HepG2 (cell line): ENCODE measurements around the gene ABCF1. TPM values are rescaled to one million over a fixed set of nuclear protein-coding genes. Genes with fewer than 3 reads are reported as not detected.

Source experiments
- ATAC-seq: fragments of 200-7000 bp; cut with Tn5 transposase; 3 replicates; pipeline ENCODE4 v1.9.1; 2020; ENCODE audit warnings: mild to moderate bottlenecking, moderate library complexity
- BruUV-seq: library from RNA; stranded (reverse); fragments of 400-500 nt; replicated peaks from 2 replicates; lab custom pipeline; 2021; lab: Mats Ljungman, UMichigan
- CTCF ChIA-PET: fragments of 300-600 bp; formaldehyde crosslinking; extraction: SDS; loops from one replicate; lab custom pipeline; 2021; ENCODE audit warnings: low total read pairs, inconsistent platforms, low intra/inter-chr PET ratio; lab: Yijun Ruan, JAX
- POLR2A ChIA-PET: fragments of 350-600 bp; sonication (Branson Sonifier 250); formaldehyde crosslinking; loops from one replicate; lab custom pipeline; 2020; ENCODE audit warnings: antibody characterized with exemption, inconsistent platforms; lab: Yijun Ruan, JAX
- DNase-seq: peaks from one replicate; pipeline ENCODE4 v3.0.0-alpha.2; 2015; ENCODE audit warnings: low spot score
- FAIRE-seq: peaks from 3 replicates; lab custom pipeline; 2011; peaks lifted over from hg19 to GRCh38; lab: Jason Lieb, UNC
- H2AFZ ChIP-seq: one replicate; pipeline ENCODE4 v1.6.1; 2011; ENCODE audit warnings: low read length, inconsistent platforms
- H3K27ac ChIP-seq: fragments of 300-600 bp; 3 replicates; pipeline ENCODE4 v1.8.0; 2011; ENCODE audit warnings: mixed run types, mild to moderate bottlenecking, mixed read lengths, low read length, inconsistent platforms; ENCODE audit not compliant: insufficient read depth; ENCODE audit errors: extremely low read length
- H3K27me3 ChIP-seq, 2 experiments: fragments of 200-600 bp in 1 of 2; 2 replicates in 1 of 2; 3 replicates in 1 of 2; pipeline versions ENCODE4 v1.6.0 to v1.8.0; 2011; ENCODE audit warnings: low read length in 2 of 2, mild to moderate bottlenecking in 2 of 2, moderate library complexity in 2 of 2, inconsistent platforms in 1 of 2; ENCODE audit not compliant: insufficient read depth in 2 of 2, control insufficient read depth in 1 of 2
- H3K36me3 ChIP-seq, 2 experiments: fragments of 200-600 bp in 1 of 2; replicated peaks in 1 of 2; 2 replicates in 1 of 2; 3 replicates in 1 of 2; pipeline versions ENCODE4 v1.5.1 to v1.8.0; 2011; ENCODE audit warnings: low read length in 2 of 2, inconsistent platforms in 1 of 2; ENCODE audit not compliant: insufficient read depth in 2 of 2, control insufficient read depth in 1 of 2
- H3K4me1 ChIP-seq: 2 replicates; pipeline ENCODE4 v1.5.1; 2012; ENCODE audit warnings: low read length, inconsistent platforms; ENCODE audit not compliant: insufficient read depth
- H3K4me2 ChIP-seq: 2 replicates; pipeline ENCODE4 v1.6.0; 2011; ENCODE audit warnings: low read depth, low read length, inconsistent platforms
- H3K4me3 ChIP-seq, 3 experiments: fragments of 200-600 bp in 1 of 3; sonication (generic), shearing (Covaris generic) in 1 of 3; replicated peaks in 1 of 3; 2 replicates each; pipeline ENCODE4 v1.5.1; 2011 to 2016; ENCODE audit warnings: low read length in 3 of 3, inconsistent platforms in 2 of 3, low read depth in 2 of 3, mild to moderate bottlenecking in 2 of 3, control low read depth in 1 of 3, mixed read lengths in 1 of 3; ENCODE audit not compliant: insufficient read depth in 1 of 3
- H3K79me2 ChIP-seq: one replicate; pipeline ENCODE4 v1.6.1; 2011; ENCODE audit warnings: low read length, inconsistent platforms; ENCODE audit not compliant: insufficient read depth
- H3K9ac ChIP-seq: 2 replicates; pipeline ENCODE4 v1.6.0; 2011; ENCODE audit warnings: mild to moderate bottlenecking, low read depth, low read length, inconsistent platforms; ENCODE audit not compliant: insufficient read depth
- H3K9me3 ChIP-seq: 2 replicates; pipeline ENCODE4 v1.5.1; 2012; ENCODE audit warnings: mild to moderate bottlenecking, low read length
- H4K20me1 ChIP-seq: 2 replicates; pipeline ENCODE4 v1.6.0; 2011; ENCODE audit warnings: inconsistent platforms, mild to moderate bottlenecking, low read length, moderate library complexity; ENCODE audit not compliant: insufficient read depth
- CC2D1A ChIP-seq: sonication (generic); formaldehyde crosslinking; IDR thresholded peaks from 2 replicates; pipeline ENCODE4 v1.8.1; 2023; ENCODE audit warnings: mild to moderate bottlenecking, missing genetic modification reagents
- CHCHD3 ChIP-seq: sonication (generic); formaldehyde crosslinking; IDR thresholded peaks from 2 replicates; pipeline ENCODE4 v1.8.0; 2022; ENCODE audit warnings: mild to moderate bottlenecking, missing genetic modification reagents, moderate library complexity
- KLF13 ChIP-seq: sonication (generic); formaldehyde crosslinking; IDR thresholded peaks from 2 replicates; pipeline ENCODE4 v1.4.0; 2020; ENCODE audit warnings: mild to moderate bottlenecking, missing genetic modification reagents
- MTA3 ChIP-seq: sonication (generic); formaldehyde crosslinking; IDR thresholded peaks from 2 replicates; pipeline ENCODE4 v1.4.0; 2020; ENCODE audit warnings: missing genetic modification reagents
- NCOA2 ChIP-seq: sonication (generic); formaldehyde crosslinking; IDR thresholded peaks from 2 replicates; pipeline ENCODE4 v1.8.0; 2022; ENCODE audit warnings: inconsistent platforms
- POLR2A ChIP-seq, 2 experiments: IDR thresholded peaks; 2 replicates each; pipeline ENCODE4 v1.6.1; 2011; ENCODE audit warnings: low read depth in 2 of 2, low read length in 2 of 2, mild to moderate bottlenecking in 1 of 2, moderate library complexity in 1 of 2; ENCODE audit not compliant: insufficient read depth in 1 of 2
- TARDBP ChIP-seq: sonication (generic); formaldehyde crosslinking; IDR thresholded peaks from 2 replicates; pipeline ENCODE4 v1.8.0; 2022; ENCODE audit warnings: mild to moderate bottlenecking, missing genetic modification reagents
- THYN1 ChIP-seq: sonication (generic); formaldehyde crosslinking; IDR thresholded peaks from 2 replicates; pipeline ENCODE4 v1.8.1; 2023; ENCODE audit warnings: low read depth, mild to moderate bottlenecking, moderate library complexity, missing genetic modification reagents, borderline replicate concordance
- ZBTB20 ChIP-seq: sonication (generic); formaldehyde crosslinking; IDR thresholded peaks from 2 replicates; pipeline ENCODE4 v1.8.1; 2023; ENCODE audit warnings: missing genetic modification reagents, low read depth, mild to moderate bottlenecking, borderline replicate concordance
- ZBTB44 ChIP-seq: sonication (generic); formaldehyde crosslinking; IDR thresholded peaks from 2 replicates; pipeline ENCODE4 v1.4.0; 2020; ENCODE audit warnings: missing genetic modification reagents
- ZNF124 ChIP-seq: sonication (generic); formaldehyde crosslinking; IDR thresholded peaks from 2 replicates; pipeline ENCODE4 v1.4.0; 2020; ENCODE audit warnings: missing genetic modification reagents
- WGBS: methylation state at CpG from one replicate; pipeline ENCODE4 v1.1.6; 2017; ENCODE audit warnings: low lambda C conversion rate; 5-methylcytosine and 5-hydroxymethylcytosine counted together
- in situ Hi-C: cut with HindIII; loops from 2 replicates; pipeline ENCODE4 v1.10.0; 2017; ENCODE audit warnings: low pct_unique_long_range_greater_than_20kb; ENCODE audit not compliant: extremely low pct_ligation_motif_present
- intact Hi-C: fragments of 100-400 bp; cut with micrococcal nuclease; formaldehyde crosslinking; loops from one replicate; pipeline ENCODE4 v1.10.0; 2022; ENCODE audit not compliant: unreplicated experiment
- polyA plus RNA-seq, 8 experiments: library from polyadenylated mRNA; depleted of rRNA in 3 of 8; stranded (reverse) in 7 of 8; unstranded in 1 of 8; fragments of >200 nt; fragmentation: Illumina TruSeq in 4 of 8; extraction: Trizol in 4 of 8; gene quantifications; 2 replicates each; pipeline versions ENCODE4 v1.2.1 to v1.2.3, GENCODE V29; 2011 to 2016; ENCODE audit warnings: low read depth in 4 of 8, missing spikeins in 1 of 8, mixed read lengths in 1 of 8; ENCODE audit not compliant: insufficient read depth in 1 of 8
- total RNA-seq, 5 experiments: library from RNA; depleted of rRNA; stranded (reverse); fragments of >200 nt; fragmentation: Illumina TruSeq; extraction: Trizol; gene quantifications; 2 replicates each; pipeline ENCODE4 v1.2.3, GENCODE V29; 2016; ENCODE audit warnings: low read depth in 1 of 5
- TF ChIP-seq, protein P1 (sequence below): sonication (generic); formaldehyde crosslinking; IDR thresholded peaks from 2 replicates; pipeline ENCODE4 v1.9.0; 2021; ENCODE audit warnings: missing genetic modification reagents, borderline replicate concordance
- TF ChIP-seq, protein P2 (sequence below): sonication (generic); formaldehyde crosslinking; IDR thresholded peaks from 2 replicates; pipeline ENCODE4 v1.4.0; 2020; ENCODE audit warnings: mild to moderate bottlenecking, low read depth, missing genetic modification reagents

Gene ABCF1
- total and polyA plus RNA-seq, 2 of the 13 experiments (the other 11 are each of a cell fraction or from before 2014, with no cell fraction given): 25.4 to 98.9 TPM

- 0 out of 2 replicates have a peak, but pooled peaks have one; percentile 61 for TF ChIP-seq CC2D1A (CRISPR knock-in tag)
Measured at GRCh38 chr6:30556066-30556905, 15.0 kb upstream of the ABCF1 start, which contains the start of gene GNL1 (continued).

GRCh38 chr6:30556906-30557682, 14.1 kb upstream of the ABCF1 start, which contains the start of gene PRR3:
Gene PRR3 (plus strand): TSS chr6:30557295. CDS start chr6:30557345, 50 bp downstream.
- Histone ChIP-seq H3K4me2 (peak within 1 kb of the TSS; percentile 92), H3K27ac (peak within 1 kb of the TSS; percentile 94), H3K79me2 (peaks cover 27% of the 10 kb centered on the region), H3K4me3 (peak within 1 kb of the TSS; percentile 87 to 93 (median 90)), H4K20me1 (peaks cover 11% of the 10 kb centered on the region), H3K4me1 (peaks cover 26% of the 10 kb centered on the region), H3K27me3 (no peaks in the 10 kb centered on the region; a peak in 1 of 5 replicates), H3K9me3 (no peaks in the 10 kb centered on the region), H3K36me3 (peaks cover 15 to 30% of the 10 kb centered on the region in 2 experiments), H2AFZ (peak within 1 kb of the TSS; percentile 60), H3K9ac (peak within 1 kb of the TSS; percentile 85)
- no peak for FAIRE-seq
- in situ Hi-C loops (no loop called here), intact Hi-C loops (loop anchor here (1.0 to 2.0 kb wide), 2 partner anchors 13 to 160 kb away; partner anchors contain the start of gene MDC1)
- under 1% methylated on average over 42 of the region's 42 CpGs for WGBS
- ChIA-PET CTCF (no interaction called here), POLR2A (interaction anchor here (0.7 to 4.3 kb wide), 18 partner anchors 9 to 357 kb away, joined by 3 to 74 read pairs (median 6); partner anchors contain the start of genes ABCF1, DHX16, MDC1 and MRPS18B)
- peak; percentile 81 for ATAC-seq
- no TSS peak for BruUV-seq
- peak; percentile 94 for DNase-seq
- TF ChIP-seq KLF13: peak; percentile 97; the same call in 1 of the 2 replicates
- TF ChIP-seq ZBTB44 (CRISPR knock-in tag): peak; percentile 30; the same call in 1 of the 2 replicates
- peak; percentile 92 for TF ChIP-seq ZBTB20 (CRISPR knock-in tag)
- TF ChIP-seq ZNF124 (CRISPR knock-in tag): no peak; the same call in 1 of the 2 replicates
- TF ChIP-seq, protein P1, sequence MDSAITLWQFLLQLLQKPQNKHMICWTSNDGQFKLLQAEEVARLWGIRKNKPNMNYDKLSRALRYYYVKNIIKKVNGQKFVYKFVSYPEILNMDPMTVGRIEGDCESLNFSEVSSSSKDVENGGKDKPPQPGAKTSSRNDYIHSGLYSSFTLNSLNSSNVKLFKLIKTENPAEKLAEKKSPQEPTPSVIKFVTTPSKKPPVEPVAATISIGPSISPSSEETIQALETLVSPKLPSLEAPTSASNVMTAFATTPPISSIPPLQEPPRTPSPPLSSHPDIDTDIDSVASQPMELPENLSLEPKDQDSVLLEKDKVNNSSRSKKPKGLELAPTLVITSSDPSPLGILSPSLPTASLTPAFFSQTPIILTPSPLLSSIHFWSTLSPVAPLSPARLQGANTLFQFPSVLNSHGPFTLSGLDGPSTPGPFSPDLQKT (CRISPR knock-in tag): peak; percentile 70; the same call in 1 of the 2 replicates
- no peak for TF ChIP-seq MTA3 (CRISPR knock-in tag)
- peak; percentile 86 to 87 for TF ChIP-seq POLR2A (IDR thresholded peaks at IDR 0.05; ENCODE audit: insufficient read depth in 1 of 2, low read depth in 2 of 2, low read length in 2 of 2)
- TF ChIP-seq THYN1 (CRISPR knock-in tag): 0 out of 2 replicates have a peak, but pooled peaks have one; percentile 16
- TF ChIP-seq, protein P2, sequence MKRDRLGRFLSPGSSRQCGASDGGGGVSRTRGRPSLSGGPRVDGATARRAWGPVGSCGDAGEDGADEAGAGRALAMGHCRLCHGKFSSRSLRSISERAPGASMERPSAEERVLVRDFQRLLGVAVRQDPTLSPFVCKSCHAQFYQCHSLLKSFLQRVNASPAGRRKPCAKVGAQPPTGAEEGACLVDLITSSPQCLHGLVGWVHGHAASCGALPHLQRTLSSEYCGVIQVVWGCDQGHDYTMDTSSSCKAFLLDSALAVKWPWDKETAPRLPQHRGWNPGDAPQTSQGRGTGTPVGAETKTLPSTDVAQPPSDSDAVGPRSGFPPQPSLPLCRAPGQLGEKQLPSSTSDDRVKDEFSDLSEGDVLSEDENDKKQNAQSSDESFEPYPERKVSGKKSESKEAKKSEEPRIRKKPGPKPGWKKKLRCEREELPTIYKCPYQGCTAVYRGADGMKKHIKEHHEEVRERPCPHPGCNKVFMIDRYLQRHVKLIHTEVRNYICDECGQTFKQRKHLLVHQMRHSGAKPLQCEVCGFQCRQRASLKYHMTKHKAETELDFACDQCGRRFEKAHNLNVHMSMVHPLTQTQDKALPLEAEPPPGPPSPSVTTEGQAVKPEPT (CRISPR knock-in tag): peak; percentile 86; the same call in 1 of the 2 replicates
- peak; percentile 89; the same call in 1 of the 2 replicates for TF ChIP-seq TARDBP (CRISPR knock-in tag)
- TF ChIP-seq NCOA2 (CRISPR knock-in tag): peak; percentile 47
- peak; percentile 62; the same call in 1 of the 2 replicates for TF ChIP-seq CHCHD3 (CRISPR knock-in tag)
